AG10803 (cell line): ENCODE data around the gene ZNF346.

Experiments
- DNase-seq: peaks from one replicate; pipeline ENCODE4 v3.0.0; 2010; ENCODE audit warnings: low read depth
- H3K4me3 ChIP-seq: 2 replicates; pipeline ENCODE4 v1.5.1; 2011; ENCODE audit warnings: mild to moderate bottlenecking, low read length, control low read depth
- TF ChIP-seq, protein P1 (sequence below): conservative IDR thresholded peaks from 2 replicates; pipeline ENCODE4 v1.5.1; 2011; ENCODE audit warnings: mild to moderate bottlenecking, low read length, control low read depth, inconsistent platforms

The ZNF346 gene

DNA sequence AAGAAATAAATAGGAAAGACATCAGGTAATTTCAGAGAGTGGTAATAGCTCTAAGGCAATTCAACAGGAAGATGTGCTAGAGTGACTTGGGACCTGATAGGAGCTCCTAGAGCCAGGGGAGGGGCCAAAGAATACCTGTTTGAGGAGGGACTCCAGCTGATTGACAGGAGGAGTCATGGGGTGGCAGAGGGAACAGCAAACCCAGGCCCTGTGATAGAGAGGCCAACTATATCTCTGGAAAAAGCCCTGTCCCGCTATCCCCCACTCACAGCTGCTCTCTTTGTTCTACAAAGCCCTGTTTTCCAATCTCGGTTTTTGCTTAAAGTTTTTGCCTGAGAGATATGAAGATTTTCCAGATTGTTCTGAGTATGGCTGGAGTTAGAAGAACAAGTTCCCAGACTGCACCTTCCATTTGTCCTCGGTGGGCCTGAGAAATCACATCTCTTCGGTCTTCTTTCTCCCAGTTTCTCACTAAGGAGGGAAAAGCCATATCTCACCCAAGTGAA, 102.0 kb downstream of the ZNF346 start:
- no peak for DNase-seq
- no peak overlapping the region for H3K4me3 ChIP-seq
- TF ChIP-seq, protein P1, sequence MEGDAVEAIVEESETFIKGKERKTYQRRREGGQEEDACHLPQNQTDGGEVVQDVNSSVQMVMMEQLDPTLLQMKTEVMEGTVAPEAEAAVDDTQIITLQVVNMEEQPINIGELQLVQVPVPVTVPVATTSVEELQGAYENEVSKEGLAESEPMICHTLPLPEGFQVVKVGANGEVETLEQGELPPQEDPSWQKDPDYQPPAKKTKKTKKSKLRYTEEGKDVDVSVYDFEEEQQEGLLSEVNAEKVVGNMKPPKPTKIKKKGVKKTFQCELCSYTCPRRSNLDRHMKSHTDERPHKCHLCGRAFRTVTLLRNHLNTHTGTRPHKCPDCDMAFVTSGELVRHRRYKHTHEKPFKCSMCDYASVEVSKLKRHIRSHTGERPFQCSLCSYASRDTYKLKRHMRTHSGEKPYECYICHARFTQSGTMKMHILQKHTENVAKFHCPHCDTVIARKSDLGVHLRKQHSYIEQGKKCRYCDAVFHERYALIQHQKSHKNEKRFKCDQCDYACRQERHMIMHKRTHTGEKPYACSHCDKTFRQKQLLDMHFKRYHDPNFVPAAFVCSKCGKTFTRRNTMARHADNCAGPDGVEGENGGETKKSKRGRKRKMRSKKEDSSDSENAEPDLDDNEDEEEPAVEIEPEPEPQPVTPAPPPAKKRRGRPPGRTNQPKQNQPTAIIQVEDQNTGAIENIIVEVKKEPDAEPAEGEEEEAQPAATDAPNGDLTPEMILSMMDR: no peak

DNA sequence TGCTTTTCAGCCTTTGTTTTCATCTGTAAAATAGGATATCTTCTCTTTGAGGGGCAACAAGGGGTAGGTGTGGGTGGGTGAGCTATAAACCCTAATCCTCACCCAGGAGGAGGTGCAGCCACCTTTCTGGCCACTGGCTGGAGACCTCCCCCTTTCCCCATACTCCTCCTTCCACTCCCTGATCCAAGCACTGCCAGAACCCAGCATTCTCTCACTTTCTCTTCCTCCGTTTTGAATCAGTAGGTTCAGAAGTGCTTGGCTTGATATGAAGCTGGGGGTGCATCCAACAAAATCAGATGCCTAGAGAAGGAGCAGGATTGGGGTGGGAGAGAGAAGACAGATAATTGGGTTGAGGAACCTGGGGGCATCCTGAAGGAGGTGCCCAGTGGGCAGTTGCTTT, 104.3 kb downstream of the ZNF346 start:
- TF ChIP-seq, protein P1: no peak
- no peak overlapping the region for H3K4me3 ChIP-seq
- DNase-seq: no peak

DNA sequence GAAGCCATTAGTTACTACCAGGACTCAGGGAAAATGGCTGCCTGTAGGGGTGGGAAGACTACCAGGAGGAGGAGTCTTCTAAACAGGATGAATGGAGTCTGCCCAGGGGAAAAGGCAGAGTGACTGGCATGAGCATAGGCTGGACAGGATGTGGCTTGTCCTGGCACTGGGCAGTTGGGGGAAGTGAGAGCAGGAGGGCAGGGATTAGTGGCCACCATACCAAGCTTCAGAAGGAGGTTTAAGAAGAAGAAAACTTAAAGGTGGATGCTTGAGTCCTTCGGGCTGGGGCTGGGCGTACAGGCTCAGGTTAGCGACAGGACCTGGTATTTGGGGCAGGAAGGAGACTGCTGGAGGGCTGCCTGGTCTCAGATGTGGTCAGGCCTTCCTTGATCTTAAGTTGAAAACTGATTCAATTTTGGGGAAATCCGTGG, 106.1 kb downstream of the ZNF346 start:
- no peak overlapping the region for H3K4me3 ChIP-seq
- DNase-seq: peak; percentile 43
- TF ChIP-seq, protein P1: no peak

DNA sequence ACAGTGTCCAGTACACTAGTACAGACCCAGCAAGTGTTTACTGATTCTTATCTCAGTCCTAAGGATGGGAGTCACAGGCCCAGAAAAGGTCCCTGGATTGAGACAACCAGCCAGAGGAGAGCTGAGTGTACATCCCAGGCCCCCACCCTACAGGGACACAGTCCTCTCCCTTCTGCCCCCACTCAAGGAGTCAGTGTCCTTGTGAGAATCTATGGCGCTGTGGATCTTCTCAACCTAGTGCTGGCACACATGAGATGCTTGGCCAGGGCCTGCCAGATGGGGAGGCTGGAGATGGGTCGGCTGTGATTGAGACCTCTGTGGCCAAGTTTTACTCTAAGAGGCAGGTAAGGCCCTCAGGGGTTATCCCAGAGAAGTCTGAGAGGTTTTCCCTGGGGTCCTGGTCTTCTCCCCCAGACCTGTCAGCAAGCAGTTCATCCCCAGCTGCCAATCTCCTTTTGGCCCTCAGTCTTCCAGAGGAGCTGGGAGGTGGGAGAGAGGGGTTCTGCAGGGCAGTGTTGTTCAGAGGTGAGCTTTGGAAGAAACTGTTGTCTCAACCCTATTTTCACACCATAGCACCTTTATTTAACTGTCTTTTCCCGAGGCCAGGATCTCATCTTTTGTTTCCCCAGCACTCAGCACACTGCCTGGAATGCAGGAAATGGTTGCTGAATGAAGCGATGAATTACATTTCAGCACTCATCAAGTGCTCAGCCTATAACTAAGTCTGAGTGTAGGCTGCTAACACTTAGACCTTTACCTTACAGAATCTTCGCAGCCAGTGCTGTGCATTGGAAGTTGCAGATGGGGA, 107.9 kb downstream of the ZNF346 start:
- TF ChIP-seq, protein P1: no peak
- H3K4me3 ChIP-seq: no peak overlapping the region
- peak; percentile 44 for DNase-seq
